GM12891 (cell line): ENCODE measurements around the gene TARS2.
A peak's percentile ranks its signal among the peaks of the same experiment; 100 is the strongest.

Experiments used
- DNase-seq: peaks from one replicate; pipeline ENCODE4 v3.0.0; 2011; ENCODE audit warnings: low spot score; ENCODE audit not compliant: insufficient read length
- FAIRE-seq: peaks from 2 replicates; lab custom pipeline; 2011; peaks lifted over from hg19 to GRCh38; lab: Jason Lieb, UNC
- PAX5 ChIP-seq: IDR thresholded peaks from 2 replicates; pipeline ENCODE4 v1.6.1; 2011; ENCODE audit warnings: low read length, moderate library complexity, mild to moderate bottlenecking; ENCODE audit not compliant: insufficient read depth, severe bottlenecking
- POLR2A ChIP-seq: IDR thresholded peaks from 2 replicates; pipeline ENCODE4 v1.6.1; 2011; ENCODE audit warnings: low read depth, low read length, control low read depth
- POLR2AphosphoS5 ChIP-seq: IDR thresholded peaks from 2 replicates; pipeline ENCODE4 v1.6.1; 2011; ENCODE audit warnings: low read depth, low read length, control low read depth
- POU2F2 ChIP-seq: IDR thresholded peaks from 2 replicates; pipeline ENCODE4 v1.6.1; 2011; ENCODE audit warnings: low read depth, mild to moderate bottlenecking, control low read depth, low read length, moderate library complexity
- SPI1 ChIP-seq: IDR thresholded peaks from 2 replicates; pipeline ENCODE4 v1.6.1; 2011; ENCODE audit warnings: low read depth, low read length, control low read depth
- TAF1 ChIP-seq: IDR thresholded peaks from 2 replicates; pipeline ENCODE4 v1.6.1; 2011; ENCODE audit warnings: low read depth, low read length, control low read depth

Gene TARS2

DNA sequence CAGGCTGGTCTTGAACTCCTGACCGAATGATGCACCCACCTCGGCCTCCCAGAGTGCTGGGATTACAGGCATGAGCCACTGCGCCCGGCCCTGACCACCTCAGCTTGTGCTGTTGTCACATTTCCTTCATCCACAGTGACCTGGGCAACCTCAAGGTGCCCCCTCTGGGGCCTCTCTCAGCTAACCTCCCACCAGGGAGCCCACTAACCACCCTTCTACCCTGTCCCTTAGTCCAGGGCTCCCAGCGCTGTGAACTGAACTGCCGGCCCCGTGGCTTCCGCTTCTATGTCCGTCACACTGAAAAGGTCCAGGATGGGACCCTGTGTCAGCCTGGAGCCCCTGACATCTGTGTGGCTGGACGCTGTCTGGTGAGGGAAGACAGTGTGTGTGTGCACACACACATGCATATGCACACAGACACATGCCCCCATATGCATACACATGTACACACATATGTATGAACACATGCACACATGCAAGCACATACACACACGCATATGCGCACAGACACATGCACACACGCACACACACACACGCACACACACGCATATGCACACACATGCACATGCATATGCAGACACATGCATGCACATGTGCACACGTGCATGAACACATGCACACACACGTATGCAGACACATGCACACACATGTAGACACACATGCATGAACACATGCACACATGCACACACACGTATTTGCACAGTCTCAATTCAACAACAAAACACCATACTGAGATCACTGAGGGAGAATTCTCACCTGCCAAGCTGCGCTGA is 68.2 kb downstream of the TARS2 start:
- DNase-seq = no peak
- TF ChIP-seq POLR2A (no peak), POLR2AphosphoS5 (no peak), POU2F2 (no peak), PAX5 (no peak), SPI1 (no peak), TAF1 (no peak)
- peak; percentile 77 for FAIRE-seq

DNA sequence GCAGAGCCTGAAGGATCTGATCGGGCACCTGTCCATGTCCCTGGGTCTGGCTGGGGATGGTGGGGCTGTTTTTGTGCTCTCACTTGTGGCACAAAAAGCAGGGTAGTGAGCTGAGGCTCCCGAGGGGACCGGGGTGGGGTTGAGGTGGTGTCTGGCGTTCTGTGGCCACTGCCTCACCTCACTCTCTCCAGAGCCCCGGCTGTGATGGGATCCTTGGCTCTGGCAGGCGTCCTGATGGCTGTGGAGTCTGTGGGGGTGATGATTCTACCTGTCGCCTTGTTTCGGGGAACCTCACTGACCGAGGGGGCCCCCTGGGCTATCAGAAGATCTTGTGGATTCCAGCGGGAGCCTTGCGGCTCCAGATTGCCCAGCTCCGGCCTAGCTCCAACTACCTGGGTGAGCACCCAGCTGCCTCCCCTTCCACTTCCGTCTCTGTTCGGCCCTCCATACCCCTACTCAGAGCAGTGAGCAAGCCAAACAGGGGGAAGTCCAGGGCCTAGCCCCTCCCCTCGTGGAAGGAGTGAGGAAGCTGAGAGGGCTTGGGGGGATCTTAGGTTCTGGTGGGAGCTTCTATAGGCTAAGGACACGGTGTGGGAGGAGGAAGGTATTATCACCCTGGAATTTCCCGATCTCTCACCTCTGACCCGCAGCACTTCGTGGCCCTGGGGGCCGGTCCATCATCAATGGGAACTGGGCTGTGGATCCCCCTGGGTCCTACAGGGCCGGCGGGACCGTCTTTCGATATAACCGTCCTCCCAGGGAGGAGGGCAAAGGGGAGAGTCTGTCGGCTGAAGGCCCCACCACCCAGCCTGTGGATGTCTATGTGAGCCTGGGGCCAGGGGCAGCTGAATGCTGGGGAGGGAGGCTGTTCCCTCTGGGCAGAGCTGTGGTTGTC is 69.0 kb downstream of the TARS2 start:
- TF ChIP-seq SPI1 (no peak), POLR2A (no peak), POLR2AphosphoS5 (no peak), TAF1 (no peak), PAX5 (no peak), POU2F2 (no peak)
- FAIRE-seq = no peak

DNA sequence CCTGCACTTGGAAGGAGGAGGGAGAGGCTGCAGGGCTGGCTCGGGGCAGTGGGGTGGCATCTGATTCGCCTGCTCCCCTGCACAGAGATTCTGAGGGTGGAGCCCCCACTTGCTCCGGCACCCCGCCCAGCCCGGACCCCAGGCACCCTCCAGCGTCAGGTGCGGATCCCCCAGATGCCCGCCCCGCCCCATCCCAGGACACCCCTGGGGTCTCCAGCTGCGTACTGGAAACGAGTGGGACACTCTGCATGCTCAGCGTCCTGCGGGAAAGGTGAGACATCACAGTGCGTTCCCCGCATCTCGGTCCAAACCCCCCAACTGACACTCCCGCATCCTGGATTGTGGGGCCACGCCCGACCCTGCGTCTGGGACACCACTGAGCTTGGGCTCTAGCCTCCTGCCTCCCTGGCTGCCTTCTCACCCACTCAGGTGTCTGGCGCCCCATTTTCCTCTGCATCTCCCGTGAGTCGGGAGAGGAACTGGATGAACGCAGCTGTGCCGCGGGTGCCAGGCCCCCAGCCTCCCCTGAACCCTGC is 69.9 kb downstream of the TARS2 start:
- TF ChIP-seq POU2F2 = no peak
- TF ChIP-seq TAF1 = no peak
- no peak for TF ChIP-seq POLR2AphosphoS5
- TF ChIP-seq PAX5 = no peak
- no peak for TF ChIP-seq SPI1
- TF ChIP-seq POLR2A = no peak
- no peak for FAIRE-seq
- no peak for DNase-seq

More for the DNA sequence above, 69.0 kb downstream of the TARS2 start:
- DNase-seq = no peak
